Activated naive CD4-positive, alpha-beta T cell treated with anti-CD3 and anti-CD28 coated beads, Interleukin-2, amount 10 ng/mL, durations not matched to agents 7 days and 5 days (primary cell): ENCODE data around the gene C12orf75.
A peak's percentile ranks its signal among the peaks of the same experiment; 100 is the strongest.
"Not testable (repeated sequence)": the region's sequence is repeated elsewhere in the genome, so short reads cannot be mapped to it uniquely, and the experiment has no call there.

ENCODE experiments used
- CTCF ChIA-PET: fragments of 350-600 bp; sonication (Branson Sonifier 250); formaldehyde crosslinking; loops from one replicate; lab custom pipeline; 2021; ENCODE audit warnings: antibody characterized with exemption; lab: Charles Lee
- DNase-seq: peaks from one replicate; pipeline ENCODE4 v3.0.0-alpha.2; 2020
- H3K27ac Mint-ChIP-seq: one replicate; pipeline ENCODE4 v1.8.0; 2021; ENCODE audit warnings: mild to moderate bottlenecking, moderate library complexity, mixed read lengths
- H3K27me3 Mint-ChIP-seq: one replicate; pipeline ENCODE4 v1.8.0; 2021; ENCODE audit warnings: mild to moderate bottlenecking, mixed read lengths
- H3K36me3 Mint-ChIP-seq: one replicate; pipeline ENCODE4 v1.8.0; 2021; ENCODE audit warnings: mixed read lengths
- H3K4me1 Mint-ChIP-seq: one replicate; pipeline ENCODE4 v1.8.0; 2021; ENCODE audit warnings: mixed read lengths
- H3K4me3 Mint-ChIP-seq: one replicate; pipeline ENCODE4 v1.8.0; 2021; ENCODE audit warnings: mild to moderate bottlenecking, moderate library complexity, mixed read lengths
- H3K9me3 Mint-ChIP-seq: one replicate; pipeline ENCODE4 v1.8.0; 2021; ENCODE audit warnings: mixed read lengths

Gene C12orf75

DNA sequence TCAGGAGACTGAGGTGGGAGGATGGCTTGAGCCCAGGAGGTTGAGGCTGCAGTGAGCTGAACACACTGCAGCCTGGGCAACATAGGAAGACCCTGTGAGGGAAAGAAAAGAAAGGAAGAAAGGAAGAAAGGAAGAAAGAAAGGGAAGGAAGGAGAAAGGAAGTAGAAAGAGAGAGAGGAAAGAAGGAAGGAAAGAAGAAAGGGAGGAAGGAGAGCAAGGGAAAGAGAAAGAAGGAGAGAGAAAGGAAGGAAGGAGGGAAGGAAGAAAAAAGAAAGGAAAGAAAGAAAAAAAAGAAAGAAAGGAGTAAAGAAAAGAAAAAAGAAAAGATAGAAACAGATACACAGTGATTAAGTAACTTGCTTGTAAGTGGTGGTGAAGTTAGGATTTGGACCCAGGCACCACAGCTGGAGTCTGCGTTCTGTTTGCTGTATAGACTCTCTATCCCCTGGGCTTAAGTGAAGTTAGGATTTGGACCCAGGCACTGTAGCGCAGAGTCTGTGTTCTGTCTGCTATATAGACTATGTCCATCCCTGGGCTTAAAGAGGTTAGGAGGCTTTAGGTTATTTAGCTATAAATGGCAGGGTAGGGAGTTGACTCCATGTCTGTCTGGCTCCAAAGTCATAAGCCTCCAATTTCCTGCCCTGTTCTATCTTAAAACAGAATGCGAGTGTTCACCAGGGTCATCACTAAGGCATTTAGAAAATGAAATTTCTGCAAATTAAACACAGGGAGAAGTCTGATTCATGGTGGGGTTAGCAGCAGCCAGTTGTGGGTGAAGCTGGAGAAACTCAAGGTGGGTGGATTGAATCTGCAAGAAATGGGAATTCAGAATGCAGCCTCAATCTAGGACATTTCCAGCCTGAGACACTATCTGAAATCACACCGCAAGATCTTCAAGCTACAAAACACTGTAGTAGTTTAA, 13.3 kb upstream of the C12orf75 start:
- DNase-seq = no peak
- Mint-ChIP-seq H3K9me3 (peaks cover 16% of the 10 kb centered on the region), H3K4me3 (no peak overlapping the region), H3K27ac (no peak overlapping the region), H3K36me3 (peaks cover 3% of the 10 kb centered on the region), H3K27me3 (peaks cover 5% of the 10 kb centered on the region), H3K4me1 (peaks cover 31% of the 10 kb centered on the region)
- CTCF ChIA-PET = no interaction called here

DNA sequence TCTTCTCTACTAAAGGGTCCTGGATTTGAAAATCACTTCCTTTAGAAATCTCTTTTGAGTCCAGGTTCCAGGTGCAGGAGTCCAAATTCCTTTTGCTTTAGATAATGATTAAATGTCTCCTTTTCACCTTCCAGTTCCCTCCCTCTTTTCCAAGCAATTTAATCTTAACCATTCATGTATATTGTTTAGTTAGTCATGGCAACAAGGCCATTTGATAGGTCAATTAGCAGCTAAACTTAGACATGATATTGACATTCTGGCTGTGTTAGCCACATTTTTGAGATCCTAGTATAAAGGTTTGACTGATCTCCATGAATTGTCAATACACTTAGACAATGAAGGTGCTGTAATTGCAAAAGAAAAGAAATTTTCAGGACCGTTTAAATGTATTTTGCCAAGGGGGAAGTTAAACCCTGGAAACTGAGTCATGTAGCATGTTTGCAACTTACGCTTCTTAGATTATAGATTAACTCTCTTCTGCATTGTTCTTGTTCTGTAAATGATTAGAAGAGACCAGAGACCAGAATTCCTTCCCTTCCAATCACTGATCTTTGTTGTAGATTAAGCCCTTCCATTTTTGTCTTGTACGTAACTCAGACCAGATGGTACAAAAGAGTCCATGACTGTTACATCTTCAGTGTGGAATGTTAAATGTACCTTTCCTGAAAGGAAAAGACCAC, 12.4 kb upstream of the C12orf75 start:
- peaks cover 14% of the 10 kb centered on the region for H3K9me3 Mint-ChIP-seq
- peaks cover 34% of the 10 kb centered on the region for H3K4me1 Mint-ChIP-seq
- peaks cover 5% of the 10 kb centered on the region for H3K27me3 Mint-ChIP-seq
- H3K4me3 Mint-ChIP-seq = no peak overlapping the region
- H3K27ac Mint-ChIP-seq = no peak overlapping the region
- DNase-seq = no peak
- peaks cover 3% of the 10 kb centered on the region for H3K36me3 Mint-ChIP-seq
- CTCF ChIA-PET = no interaction called here

DNA sequence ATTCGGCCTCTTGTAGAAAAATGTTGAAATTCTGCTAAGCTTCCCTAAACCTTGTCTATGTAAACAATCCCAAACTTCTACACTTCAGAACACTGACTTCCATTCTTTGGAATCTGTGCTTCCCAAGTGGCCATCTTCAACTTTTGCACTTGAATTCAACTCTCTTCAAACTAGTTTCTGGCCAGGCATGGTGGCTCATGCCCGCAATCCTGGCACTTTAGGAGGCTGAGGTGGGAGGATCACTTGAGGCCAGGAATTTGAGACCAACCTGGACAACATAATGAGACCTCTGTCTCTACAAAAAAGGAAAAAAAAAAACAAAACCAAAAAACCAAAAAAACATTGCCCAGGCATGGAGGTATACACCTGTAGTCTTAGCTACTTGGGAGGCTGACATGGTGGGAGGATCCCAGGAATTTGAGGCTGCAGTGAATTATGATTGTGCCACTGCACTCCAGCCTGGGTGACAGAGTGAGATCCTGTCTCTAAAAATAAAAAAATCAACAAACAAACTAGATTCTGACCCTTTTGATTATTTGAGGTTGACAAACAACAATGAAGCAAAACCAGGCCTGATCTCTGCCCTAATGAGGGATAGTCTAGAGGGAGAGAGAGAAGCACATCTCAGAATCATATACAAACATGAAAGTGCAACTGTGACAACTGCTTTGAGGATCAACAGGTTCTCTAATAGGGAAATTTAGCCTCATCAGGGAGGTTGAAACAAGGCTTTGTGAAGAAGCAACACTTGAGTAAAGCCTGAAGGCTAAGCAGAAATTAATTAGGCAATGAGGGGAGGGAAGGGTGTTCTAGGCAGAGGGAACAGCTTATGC, 11.6 kb upstream of the C12orf75 start:
- DNase-seq = no peak
- H3K4me1 Mint-ChIP-seq = peaks cover 41% of the 10 kb centered on the region
- peaks cover 3% of the 10 kb centered on the region for H3K36me3 Mint-ChIP-seq
- peaks cover 5% of the 10 kb centered on the region for H3K27me3 Mint-ChIP-seq
- H3K9me3 Mint-ChIP-seq = peaks cover 9% of the 10 kb centered on the region
- H3K4me3 Mint-ChIP-seq = no peak overlapping the region
- H3K27ac Mint-ChIP-seq = no peak overlapping the region
- CTCF ChIA-PET = no interaction called here

DNA sequence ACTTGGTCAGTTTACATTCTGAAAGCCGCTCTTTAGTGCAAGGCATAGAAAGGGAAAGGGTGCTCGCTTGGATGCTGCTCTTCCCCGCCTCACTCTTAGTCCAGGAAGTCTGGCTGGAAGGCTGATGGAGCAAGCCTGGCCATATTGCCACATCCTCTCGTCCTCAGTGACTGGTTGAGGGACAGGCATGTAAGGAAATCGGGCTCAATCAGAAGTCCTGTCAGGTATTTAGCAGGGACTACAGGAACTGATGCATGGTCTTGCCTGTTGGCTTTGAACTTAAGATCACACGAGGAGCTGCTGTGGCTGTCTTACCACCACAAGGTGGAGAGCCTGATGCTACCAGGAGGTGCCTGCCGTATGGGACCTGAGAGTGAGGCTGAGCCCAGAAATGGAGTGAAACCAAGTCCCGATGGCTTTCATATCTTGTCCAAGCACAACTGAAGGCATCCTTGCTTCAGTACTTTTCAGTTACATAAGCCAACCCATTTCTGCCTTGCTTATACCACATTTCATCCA, 10.7 kb upstream of the C12orf75 start:
- H3K9me3 Mint-ChIP-seq = peaks cover under 1% of the 10 kb centered on the region
- H3K36me3 Mint-ChIP-seq = no peaks in the 10 kb centered on the region
- CTCF ChIA-PET = interaction anchor here (0.9 to 2.3 kb wide), 6 partner anchors 10 to 64 kb away, joined by 4 to 17 read pairs (median 6); no protein-coding TSS in a partner anchor
- peaks cover 5% of the 10 kb centered on the region for H3K27me3 Mint-ChIP-seq
- no peak overlapping the region for H3K27ac Mint-ChIP-seq
- peaks cover 47% of the 10 kb centered on the region for H3K4me1 Mint-ChIP-seq
- no peak overlapping the region for H3K4me3 Mint-ChIP-seq
- peak; percentile 39 for DNase-seq

DNA sequence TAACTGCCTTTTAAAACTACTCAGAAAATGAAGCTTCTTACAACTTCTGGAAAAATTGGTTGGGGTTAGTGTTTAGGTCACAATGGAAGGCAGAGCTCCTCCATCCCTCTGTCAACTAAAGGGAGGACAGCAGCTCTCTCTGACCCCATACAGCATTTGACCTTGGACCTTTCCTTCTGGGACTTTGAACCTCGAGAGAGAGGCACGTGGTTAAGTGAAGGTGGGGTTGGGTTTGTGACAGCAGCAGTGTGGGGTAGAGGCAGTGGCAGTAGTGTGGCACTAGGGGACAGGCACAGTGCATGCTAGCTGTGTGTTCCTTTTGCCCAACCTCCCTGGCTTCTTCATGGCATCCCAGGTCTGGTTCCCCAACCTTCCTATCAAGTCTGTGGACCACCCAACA, 9.4 kb upstream of the C12orf75 start:
- no peak overlapping the region for H3K4me3 Mint-ChIP-seq
- H3K9me3 Mint-ChIP-seq = no peaks in the 10 kb centered on the region
- H3K4me1 Mint-ChIP-seq = peaks cover 46% of the 10 kb centered on the region
- peaks cover 2% of the 10 kb centered on the region for H3K36me3 Mint-ChIP-seq
- CTCF ChIA-PET = interaction anchor here (0.8 to 2.3 kb wide), 6 partner anchors 9 to 62 kb away, joined by 3 to 17 read pairs (median 5); no protein-coding TSS in a partner anchor
- peak; percentile 24 for DNase-seq
- peaks cover 5% of the 10 kb centered on the region for H3K27me3 Mint-ChIP-seq
- H3K27ac Mint-ChIP-seq = no peak overlapping the region

- H3K4me3 Mint-ChIP-seq = no peak overlapping the region
- no peaks in the 10 kb centered on the region for H3K9me3 Mint-ChIP-seq
- no peak for DNase-seq
- peaks cover 56% of the 10 kb centered on the region for H3K4me1 Mint-ChIP-seq
- H3K36me3 Mint-ChIP-seq = peaks cover 2% of the 10 kb centered on the region
- H3K27me3 Mint-ChIP-seq = peaks cover under 1% of the 10 kb centered on the region
- H3K27ac Mint-ChIP-seq = no peak overlapping the region
- CTCF ChIA-PET = interaction anchor here (2.1 kb wide), 1 partner anchor 10 kb away, joined by 11 read pairs; no protein-coding TSS in a partner anchor
Observed at GRCh38 chr12:105322070-105322469, 8.4 kb upstream of the C12orf75 start.

- DNase-seq = no peak
- Mint-ChIP-seq H3K36me3 (peaks cover 2% of the 10 kb centered on the region), H3K4me1 (peaks cover 78% of the 10 kb centered on the region), H3K9me3 (no peaks in the 10 kb centered on the region), H3K4me3 (no peak overlapping the region), H3K27ac (no peak overlapping the region), H3K27me3 (no peaks in the 10 kb centered on the region)
- CTCF ChIA-PET = no interaction called here
Observed at GRCh38 chr12:105324704-105325103, 5.8 kb upstream of the C12orf75 start.

GRCh38 chr12:105325117-105325516, 5.4 kb upstream of the C12orf75 start:
- Mint-ChIP-seq H3K36me3 (peaks cover 2% of the 10 kb centered on the region), H3K27me3 (no peaks in the 10 kb centered on the region), H3K9me3 (no peaks in the 10 kb centered on the region), H3K4me3 (no peak overlapping the region), H3K4me1 (peaks cover 80% of the 10 kb centered on the region), H3K27ac (no peak overlapping the region)
- DNase-seq = no peak
- CTCF ChIA-PET = no interaction called here

DNA sequence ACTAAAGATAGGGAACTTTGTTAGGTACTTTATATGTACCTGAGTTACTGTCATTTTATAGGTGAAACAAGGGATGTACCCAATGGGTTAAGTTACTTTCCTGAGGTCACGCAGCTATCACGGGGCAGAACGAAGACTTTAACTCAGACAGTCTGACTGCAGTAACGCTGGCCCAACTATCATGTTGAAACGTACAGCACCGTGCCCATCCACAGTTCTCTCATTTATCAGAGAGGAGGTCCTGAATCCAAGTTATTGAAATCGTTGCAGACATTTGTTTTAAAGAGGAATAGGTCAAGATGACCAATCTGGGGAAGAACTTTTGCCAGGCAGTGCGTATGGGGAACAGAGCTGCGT, 587 bp upstream of the C12orf75 start:
- Mint-ChIP-seq H3K4me3 (peak overlapping the region; percentile 81), H3K27ac (peak overlapping the region; percentile 87), H3K4me1 (peaks cover 87% of the 10 kb centered on the region), H3K27me3 (no peaks in the 10 kb centered on the region), H3K36me3 (peaks cover 22% of the 10 kb centered on the region), H3K9me3 (no peaks in the 10 kb centered on the region)
- no peak for DNase-seq
- CTCF ChIA-PET = interaction anchor here (0.9 to 1.3 kb wide), 2 partner anchors 9 to 54 kb away, joined by 3 to 5 read pairs; no protein-coding TSS in a partner anchor

DNA sequence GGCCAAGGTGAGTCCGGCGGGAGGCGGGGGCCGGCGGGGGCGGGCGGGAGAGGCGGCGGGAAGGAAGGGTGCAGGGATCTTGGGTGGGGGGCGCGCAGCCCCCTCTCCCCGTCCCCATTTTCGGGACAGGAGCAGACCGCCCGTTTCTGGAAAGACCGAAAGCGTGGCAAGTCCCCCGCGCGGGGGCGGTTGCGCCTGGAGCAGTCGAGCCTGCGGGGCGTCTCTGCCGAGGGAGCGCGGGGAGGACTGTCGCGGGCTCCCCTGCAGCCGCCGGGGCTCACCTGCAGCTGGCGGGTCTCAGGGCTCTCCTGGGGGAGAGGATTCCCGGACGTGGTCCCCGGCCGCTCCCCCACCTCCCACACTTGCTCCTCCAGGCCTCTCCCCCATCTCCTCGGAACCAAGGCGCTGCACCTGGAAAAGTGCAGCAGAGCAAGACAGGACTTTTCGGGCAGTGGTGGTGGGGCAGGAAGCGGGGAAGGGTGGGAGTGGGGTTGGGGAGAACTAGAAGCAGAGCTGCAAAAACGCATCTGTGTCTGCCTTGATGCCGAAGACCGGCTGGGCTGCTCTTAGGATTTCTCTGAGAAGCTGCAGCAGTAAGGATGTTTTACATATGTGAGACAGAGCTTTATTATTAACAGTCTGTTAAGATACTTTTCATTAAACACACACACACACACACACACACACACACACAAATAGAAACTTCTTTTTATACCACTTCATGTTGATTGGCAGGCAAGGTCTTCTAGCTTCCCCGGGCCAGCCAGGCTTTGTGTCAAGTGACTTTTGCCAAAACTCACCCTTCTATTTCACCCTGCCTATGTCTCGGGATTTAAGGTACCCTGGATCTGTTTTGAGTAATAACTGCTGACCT, 677 bp downstream of the C12orf75 start:
- H3K9me3 Mint-ChIP-seq = no peaks in the 10 kb centered on the region
- peaks cover 88% of the 10 kb centered on the region for H3K4me1 Mint-ChIP-seq
- CTCF ChIA-PET = interaction anchor here (0.6 to 2.6 kb wide), 8 partner anchors 10 to 416 kb away, joined by 3 to 11 read pairs (median 3); no protein-coding TSS in a partner anchor
- peak overlapping the region; percentile 79 for H3K4me3 Mint-ChIP-seq
- DNase-seq = peak; percentile 60
- H3K36me3 Mint-ChIP-seq = peaks cover 29% of the 10 kb centered on the region
- H3K27ac Mint-ChIP-seq = peak overlapping the region; percentile 85
- H3K27me3 Mint-ChIP-seq = no peaks in the 10 kb centered on the region

DNA sequence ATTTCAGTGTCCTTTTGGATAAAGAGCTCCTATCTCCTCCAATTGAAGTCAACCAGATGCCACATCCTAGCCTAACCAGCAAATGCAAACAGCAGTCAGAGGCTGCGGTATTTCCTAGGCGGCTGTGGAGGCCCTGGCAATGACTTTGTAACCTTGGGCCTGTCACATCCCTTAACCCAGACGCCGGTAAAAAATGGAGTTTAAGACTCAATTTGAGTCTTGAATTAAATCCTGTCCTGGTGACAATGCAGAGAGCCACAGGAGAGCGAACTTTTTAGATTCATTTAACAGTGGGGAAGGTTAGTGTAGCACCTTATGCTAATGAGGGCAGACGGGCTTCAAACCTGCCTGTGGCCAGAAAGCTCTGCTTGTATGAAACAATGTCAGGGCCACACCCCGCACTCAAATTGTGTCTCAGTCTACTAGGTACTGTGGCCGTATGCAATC, 1.3 kb downstream of the C12orf75 start:
- H3K4me3 Mint-ChIP-seq = peak overlapping the region; percentile 79
- no peaks in the 10 kb centered on the region for H3K27me3 Mint-ChIP-seq
- H3K4me1 Mint-ChIP-seq = peaks cover 88% of the 10 kb centered on the region
- peaks cover 2% of the 10 kb centered on the region for H3K9me3 Mint-ChIP-seq
- H3K36me3 Mint-ChIP-seq = peaks cover 33% of the 10 kb centered on the region
- CTCF ChIA-PET = interaction anchor here (0.8 to 2.6 kb wide), 8 partner anchors 9 to 53 kb away, joined by 3 to 11 read pairs (median 3); no protein-coding TSS in a partner anchor
- peak; percentile 63 for DNase-seq
- peak overlapping the region; percentile 85 for H3K27ac Mint-ChIP-seq

GRCh38 chr12:105332286-105332685, 1.8 kb downstream of the C12orf75 start:
- H3K36me3 Mint-ChIP-seq = peaks cover 36% of the 10 kb centered on the region
- not testable (repeated sequence) for H3K9me3 Mint-ChIP-seq

More at GRCh38 chr12:105332286-105332685, 1.8 kb downstream of the C12orf75 start:
- peak overlapping the region; percentile 79 for H3K4me3 Mint-ChIP-seq
- H3K27ac Mint-ChIP-seq = peak overlapping the region; percentile 85
- not testable (repeated sequence) for DNase-seq, H3K27me3 Mint-ChIP-seq
- H3K4me1 Mint-ChIP-seq = peaks cover 86% of the 10 kb centered on the region
- CTCF ChIA-PET = interaction anchor here (0.7 to 2.6 kb wide), 7 partner anchors 9 to 792 kb away, joined by 3 to 11 read pairs (median 3); no protein-coding TSS in a partner anchor
